Fibroblast of the aortic adventitia (primary cell): ENCODE data around the gene CAMTA1. TPM values are rescaled to one million over a fixed set of nuclear protein-coding genes. Genes with fewer than 3 reads are reported as not detected.

Experiments used
- DNase-seq: peaks from one replicate; pipeline ENCODE4 v3.0.0-alpha.2; 2010; ENCODE audit warnings: low read depth
- H3K4me3 ChIP-seq: 2 replicates; pipeline ENCODE4 v1.5.1; 2011; ENCODE audit warnings: low read depth, mild to moderate bottlenecking, control low read depth, low read length, moderate library complexity
- total RNA-seq: library from RNA; depleted of rRNA; stranded (reverse); fragments of >200 nt; gene quantifications from 2 replicates; pipeline ENCODE4 v1.2.3, GENCODE V29; 2012; ENCODE audit warnings: low replicate concordance
- TF ChIP-seq, protein P1 (sequence below): IDR thresholded peaks from 2 replicates; pipeline ENCODE4 v1.5.1; 2011; ENCODE audit warnings: mild to moderate bottlenecking, low read length, control low read depth, inconsistent platforms; ENCODE audit not compliant: insufficient read depth

Gene CAMTA1
- total RNA-seq, 1 donor, result 91.9 TPM

DNA sequence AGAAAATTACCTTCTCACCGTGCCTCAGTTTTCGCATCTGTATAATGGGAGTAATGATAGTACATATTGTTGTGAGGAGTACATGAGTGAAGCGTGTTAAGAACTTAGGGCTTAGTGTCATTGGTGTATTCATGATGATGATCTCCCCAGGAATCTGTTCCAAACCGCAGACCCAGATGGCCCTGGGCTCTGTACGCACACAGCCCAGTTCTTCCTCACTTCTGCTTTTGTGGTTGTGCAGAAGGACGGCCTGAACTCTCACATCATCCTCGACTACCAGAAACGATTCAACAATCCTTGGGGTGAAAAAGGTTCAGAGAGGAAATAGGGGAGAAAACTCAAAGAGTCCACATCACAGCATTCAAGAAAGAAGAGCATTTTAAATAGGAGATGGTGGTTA lies 323.0 kb downstream of the CAMTA1 start:
- DNase-seq, result no peak
- TF ChIP-seq, protein P1, sequence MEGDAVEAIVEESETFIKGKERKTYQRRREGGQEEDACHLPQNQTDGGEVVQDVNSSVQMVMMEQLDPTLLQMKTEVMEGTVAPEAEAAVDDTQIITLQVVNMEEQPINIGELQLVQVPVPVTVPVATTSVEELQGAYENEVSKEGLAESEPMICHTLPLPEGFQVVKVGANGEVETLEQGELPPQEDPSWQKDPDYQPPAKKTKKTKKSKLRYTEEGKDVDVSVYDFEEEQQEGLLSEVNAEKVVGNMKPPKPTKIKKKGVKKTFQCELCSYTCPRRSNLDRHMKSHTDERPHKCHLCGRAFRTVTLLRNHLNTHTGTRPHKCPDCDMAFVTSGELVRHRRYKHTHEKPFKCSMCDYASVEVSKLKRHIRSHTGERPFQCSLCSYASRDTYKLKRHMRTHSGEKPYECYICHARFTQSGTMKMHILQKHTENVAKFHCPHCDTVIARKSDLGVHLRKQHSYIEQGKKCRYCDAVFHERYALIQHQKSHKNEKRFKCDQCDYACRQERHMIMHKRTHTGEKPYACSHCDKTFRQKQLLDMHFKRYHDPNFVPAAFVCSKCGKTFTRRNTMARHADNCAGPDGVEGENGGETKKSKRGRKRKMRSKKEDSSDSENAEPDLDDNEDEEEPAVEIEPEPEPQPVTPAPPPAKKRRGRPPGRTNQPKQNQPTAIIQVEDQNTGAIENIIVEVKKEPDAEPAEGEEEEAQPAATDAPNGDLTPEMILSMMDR, result no peak
- H3K4me3 ChIP-seq, result no peak overlapping the region

DNA sequence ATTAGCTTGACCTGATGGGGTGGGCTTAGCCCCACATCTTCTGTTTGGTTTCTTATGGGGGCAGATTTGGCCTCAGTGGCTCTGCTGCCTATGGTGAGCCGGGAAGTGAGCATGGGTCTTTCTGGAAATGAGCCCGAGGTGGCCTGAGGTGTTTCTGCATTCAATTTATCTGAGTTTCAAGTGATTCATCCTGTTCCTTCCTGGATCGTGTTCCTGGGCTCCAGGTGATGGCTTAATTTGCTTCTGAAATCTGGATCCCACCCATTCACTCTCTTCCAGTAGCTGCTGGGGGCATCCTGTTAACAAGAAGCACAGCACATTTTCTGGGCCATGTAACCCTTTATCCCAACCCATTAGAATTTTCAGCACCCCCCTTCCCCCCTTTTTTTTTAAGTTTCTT lies 324.6 kb downstream of the CAMTA1 start:
- H3K4me3 ChIP-seq, result no peak overlapping the region
- no peak for DNase-seq
- TF ChIP-seq, protein P1, result no peak

DNA sequence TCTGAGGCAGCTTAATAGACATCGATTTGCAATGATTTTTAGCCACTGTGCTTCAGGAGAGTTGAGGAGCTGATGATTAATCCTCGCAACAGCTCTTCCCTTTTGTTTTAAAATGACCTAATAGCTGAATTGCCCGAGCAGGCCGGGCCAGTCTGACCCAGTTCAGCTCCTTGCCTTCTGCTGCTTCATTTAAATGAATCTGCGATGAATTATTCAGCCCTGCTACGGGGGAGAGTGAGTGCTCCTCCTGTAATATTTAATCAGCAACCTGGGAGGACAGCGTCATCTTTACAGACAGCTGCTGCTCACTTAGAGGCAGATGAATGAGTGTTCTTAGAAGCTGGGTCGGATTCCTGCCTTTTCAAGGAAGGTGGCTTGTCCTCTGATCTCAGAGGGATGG lies 325.1 kb downstream of the CAMTA1 start:
- TF ChIP-seq, protein P1, result no peak
- no peak overlapping the region for H3K4me3 ChIP-seq
- no peak for DNase-seq

DNA sequence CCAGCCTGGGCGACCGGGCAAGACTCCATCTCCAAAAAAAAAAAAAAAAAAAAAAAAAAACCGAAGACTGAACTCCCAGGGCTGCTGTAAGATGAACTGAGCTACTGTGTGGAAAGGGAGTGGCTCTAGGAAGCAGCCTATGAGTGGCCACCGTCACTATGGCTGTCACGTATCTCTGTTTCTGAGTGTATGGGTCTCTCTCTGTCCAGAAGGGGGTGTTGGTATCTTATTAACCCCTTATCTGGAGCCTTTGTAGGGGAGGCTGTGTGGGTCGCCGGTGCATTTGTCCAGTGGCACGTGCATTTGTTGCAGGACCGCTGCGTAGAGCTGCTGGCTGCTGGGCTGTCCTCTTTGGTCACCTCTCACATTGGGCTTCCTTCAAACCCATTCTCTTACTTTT lies 326.6 kb downstream of the CAMTA1 start:
- no peak overlapping the region for H3K4me3 ChIP-seq
- no peak for DNase-seq
- TF ChIP-seq, protein P1, result no peak

DNA sequence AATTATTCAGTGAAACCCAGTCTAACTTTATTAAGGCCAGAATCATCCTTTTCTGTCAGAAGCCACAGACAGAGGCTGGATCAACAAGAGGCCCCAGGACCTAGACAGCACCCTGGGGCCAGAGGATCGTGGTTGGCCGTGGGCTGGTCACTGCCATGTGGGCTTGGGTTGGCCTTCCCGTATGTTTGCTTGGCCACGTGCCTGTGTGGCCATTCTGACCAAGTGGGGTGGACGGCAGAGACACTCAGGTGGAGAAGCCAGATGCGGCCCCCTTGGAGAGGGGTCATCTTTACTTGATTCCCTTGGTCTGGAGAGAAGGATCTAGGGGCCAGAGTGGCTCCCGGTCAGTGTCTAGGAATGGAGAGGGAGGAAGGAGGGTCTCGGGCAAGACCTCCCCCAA lies 327.9 kb downstream of the CAMTA1 start:
- DNase-seq, result no peak
- TF ChIP-seq, protein P1, result no peak
- no peak overlapping the region for H3K4me3 ChIP-seq

DNA sequence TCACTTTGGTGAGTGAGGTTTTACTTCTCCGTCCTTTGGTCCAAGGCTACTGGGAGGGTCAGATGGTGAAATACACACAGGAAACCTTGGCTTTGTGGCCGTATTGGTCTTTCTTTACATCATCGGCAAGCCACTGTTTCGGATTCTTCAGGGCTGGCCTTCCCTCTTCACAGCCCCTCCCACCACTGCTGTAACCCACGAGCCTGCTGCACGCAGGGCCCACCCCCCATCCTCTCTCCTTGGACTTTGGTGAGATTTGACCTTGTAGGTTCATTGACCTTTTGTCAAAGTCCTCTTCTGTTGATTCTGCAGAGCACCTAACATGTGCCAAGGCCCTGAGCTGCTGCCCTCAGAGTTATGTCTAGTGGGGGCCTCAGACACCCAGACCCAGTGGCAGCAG lies 328.6 kb downstream of the CAMTA1 start:
- no peak for DNase-seq
- TF ChIP-seq, protein P1, result no peak
- H3K4me3 ChIP-seq, result no peak overlapping the region

DNA sequence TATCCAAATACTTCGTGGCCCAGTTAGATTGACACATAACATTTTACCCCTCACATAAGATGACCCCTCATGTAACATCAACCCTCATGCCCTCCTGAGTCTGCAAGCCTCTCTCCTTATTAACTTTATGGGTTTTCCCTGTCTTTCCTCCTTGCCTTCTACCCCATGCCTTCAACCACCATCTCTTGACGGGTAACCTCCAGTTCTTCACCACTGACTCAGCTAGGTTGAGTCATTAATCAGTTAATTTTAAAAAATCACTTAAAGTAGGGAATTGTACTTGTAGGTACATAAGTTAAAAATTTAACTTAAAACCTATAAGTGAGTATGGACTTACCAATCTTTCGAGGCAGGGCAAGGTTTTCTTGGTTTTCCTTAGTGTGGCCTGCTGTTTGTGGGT lies 330.7 kb downstream of the CAMTA1 start:
- DNase-seq, result no peak
- H3K4me3 ChIP-seq, result no peak overlapping the region
- TF ChIP-seq, protein P1, result no peak
